DMS79 treated with DMSO at 0.1 percent for 48 hours (cell line): Measurements from ENCODE around the gene TIRAP.
"Not testable (repeated sequence)": the region's sequence is repeated elsewhere in the genome, so short reads cannot be mapped to it uniquely, and the experiment has no call there.

Experiments
- DNase-seq: peaks from one replicate; lab custom pipeline; 2025; lab: John Stamatoyannopoulos, UW

TIRAP gene

GRCh38 chr11:126284829-126285228, 1.9 kb downstream of the TIRAP start:
- peak; percentile 96 for DNase-seq

GRCh38 chr11:126288237-126288636, 5.3 kb downstream of the TIRAP start:
- DNase-seq, result no peak

GRCh38 chr11:126290887-126291286, 8.0 kb downstream of the TIRAP start:
- DNase-seq, result no peak

- no peak for DNase-seq
Measured at GRCh38 chr11:126293726-126294125, 10.8 kb downstream of the TIRAP start.

- no peak for DNase-seq
Measured at GRCh38 chr11:126297004-126297403, 14.1 kb downstream of the TIRAP start.

- DNase-seq, result peak; percentile 98
Measured at GRCh38 chr11:126303623-126304456, 20.9 kb downstream of the TIRAP start, which contains the start of gene DCPS. DCPS (plus strand) TSS chr11:126304060; CDS start chr11:126304081, 21 bp downstream.

GRCh38 chr11:126304457-126305075, 21.7 kb downstream of the TIRAP start:
- DNase-seq, result peak; percentile 76

GRCh38 chr11:126305699-126306098, 22.8 kb downstream of the TIRAP start:
- no peak for DNase-seq

GRCh38 chr11:126307706-126308105, 24.8 kb downstream of the TIRAP start:
- peak; percentile 13 for DNase-seq

- no peak for DNase-seq
Measured at GRCh38 chr11:126308271-126308671, 25.4 kb downstream of the TIRAP start.

- not testable (repeated sequence) for DNase-seq
Measured at GRCh38 chr11:126308771-126309170, 25.9 kb downstream of the TIRAP start.

- peak; percentile 50 for DNase-seq
Measured at GRCh38 chr11:126310200-126310991, 27.5 kb downstream of the TIRAP start.

- DNase-seq, result no peak
Measured at GRCh38 chr11:126310992-126311310, 28.1 kb downstream of the TIRAP start.

GRCh38 chr11:126311401-126312291, 28.8 kb downstream of the TIRAP start:
- no peak for DNase-seq

GRCh38 chr11:126312961-126313360, 30.1 kb downstream of the TIRAP start:
- DNase-seq, result no peak

GRCh38 chr11:126313826-126314225, 30.9 kb downstream of the TIRAP start:
- no peak for DNase-seq

- peak; percentile 61 for DNase-seq
Measured at GRCh38 chr11:126317432-126317755, 34.5 kb downstream of the TIRAP start.

- DNase-seq, result peak; percentile 94
Measured at GRCh38 chr11:126317756-126318573, 35.1 kb downstream of the TIRAP start.

- peak; percentile 85 for DNase-seq
Measured at GRCh38 chr11:126318574-126319373, 35.9 kb downstream of the TIRAP start.

GRCh38 chr11:126319374-126319740, 36.5 kb downstream of the TIRAP start:
- DNase-seq, result no peak
